Keratinocyte (primary cell): ENCODE results near the gene TLR8. TPM values are rescaled to one million over a fixed set of nuclear protein-coding genes. Genes with fewer than 3 reads are reported as not detected.

ENCODE experiments used
- DNase-seq: peaks from one replicate; pipeline ENCODE4 v3.0.0-alpha.2; 2011; ENCODE audit warnings: low read depth, missing footprints, low spot score
- FAIRE-seq: peaks from 2 replicates; lab custom pipeline; 2011; peaks lifted over from hg19 to GRCh38; lab: Jason Lieb, UNC
- H2AFZ ChIP-seq: 2 replicates; pipeline ENCODE4 v1.6.0; 2012; ENCODE audit warnings: low read length, control low read depth, inconsistent platforms; ENCODE audit not compliant: control insufficient read depth
- H3K27ac ChIP-seq: 2 replicates; pipeline ENCODE4 v1.5.1; 2011; ENCODE audit warnings: low read length; ENCODE audit not compliant: control insufficient read depth, insufficient read depth
- H3K27me3 ChIP-seq: 3 replicates; pipeline ENCODE4 v1.6.0; 2011; ENCODE audit warnings: low read length; ENCODE audit not compliant: control insufficient read depth, insufficient read depth; ENCODE audit errors: extremely low read depth
- H3K36me3 ChIP-seq, 2 experiments: 2 replicates in 1 of 2; 3 replicates in 1 of 2; pipeline ENCODE4 v1.5.1; 2011; ENCODE audit warnings: low read length in 2 of 2, mild to moderate bottlenecking in 1 of 2; ENCODE audit not compliant: control insufficient read depth in 2 of 2, insufficient read depth in 2 of 2; ENCODE audit errors: extremely low read depth in 1 of 2
- H3K4me1 ChIP-seq: 3 replicates; pipeline ENCODE4 v1.5.1; 2011; ENCODE audit warnings: low read length; ENCODE audit not compliant: control insufficient read depth, insufficient read depth; ENCODE audit errors: extremely low read depth
- H3K4me2 ChIP-seq: 3 replicates; pipeline ENCODE4 v1.6.0; 2011; ENCODE audit warnings: low read depth, low read length; ENCODE audit not compliant: control insufficient read depth, insufficient read depth; ENCODE audit errors: extremely low read depth
- H3K4me3 ChIP-seq, 3 experiments: fragments of 200-600 bp in 1 of 3; sonication (generic) in 1 of 3; 2 replicates in 2 of 3; 3 replicates in 1 of 3; pipeline ENCODE4 v1.5.1; 2011 to 2016; ENCODE audit warnings: low read length in 3 of 3, mild to moderate bottlenecking in 3 of 3, control low read depth in 2 of 3, inconsistent platforms in 1 of 3, low read depth in 1 of 3, mixed read lengths in 1 of 3, mixed run types in 1 of 3, moderate library complexity in 1 of 3; ENCODE audit not compliant: control insufficient read depth in 2 of 3, insufficient read depth in 2 of 3; ENCODE audit errors: extremely low read depth in 1 of 3
- H3K79me2 ChIP-seq: 2 replicates; pipeline ENCODE4 v1.6.0; 2012; ENCODE audit warnings: low read length; ENCODE audit not compliant: control insufficient read depth, insufficient read depth
- H3K9ac ChIP-seq: 3 replicates; pipeline ENCODE4 v1.6.0; 2011; ENCODE audit warnings: low read length; ENCODE audit not compliant: control insufficient read depth, insufficient read depth; ENCODE audit errors: extremely low read depth
- H3K9me1 ChIP-seq: 3 replicates; pipeline ENCODE4 v1.6.0; 2011; ENCODE audit warnings: low read length; ENCODE audit not compliant: control insufficient read depth, insufficient read depth; ENCODE audit errors: extremely low read depth
- H3K9me3 ChIP-seq: 2 replicates; pipeline ENCODE4 v1.5.1; 2012; ENCODE audit warnings: low read depth, low read length; ENCODE audit not compliant: control insufficient read depth
- H4K20me1 ChIP-seq: 3 replicates; pipeline ENCODE4 v1.6.0; 2011; ENCODE audit warnings: low read length; ENCODE audit not compliant: control insufficient read depth, insufficient read depth; ENCODE audit errors: extremely low read depth
- EZH2 ChIP-seq: IDR thresholded peaks from one replicate; pipeline ENCODE4 v1.6.1; 2012; ENCODE audit warnings: inconsistent platforms, mild to moderate bottlenecking, low read length, moderate library complexity
- dilution Hi-C: fragments of 300-500 bp; cut with MboI; formaldehyde crosslinking; loops from one replicate; pipeline ENCODE4 v1.7.0; 2020; ENCODE audit warnings: low sequenced_read_pairs; ENCODE audit not compliant: extremely low pct_ligation_motif_present
- polyA plus RNA-seq, 5 experiments: library from polyadenylated mRNA; depleted of rRNA in 3 of 5; stranded (reverse) in 3 of 5; stranded (forward) in 1 of 5; unstranded in 1 of 5; fragments of >200 nt; gene quantifications; 1 replicate in 1 of 5; 2 replicates in 3 of 5; 3 replicates in 1 of 5; pipeline versions ENCODE4 v1.2.1 to v1.2.3, GENCODE V29; 2011 to 2012; ENCODE audit warnings: missing spikeins in 2 of 5, low read depth in 1 of 5, low replicate concordance in 1 of 5
- TF ChIP-seq, protein P1 (sequence below), 3 experiments: IDR thresholded peaks in 1 of 3; conservative IDR thresholded peaks in 1 of 3; optimal IDR thresholded peaks in 1 of 3; 2 replicates in 2 of 3; 3 replicates in 1 of 3; pipeline versions ENCODE3 to v1.5.1; 2011; ENCODE audit warnings: low read length in 3 of 3, mild to moderate bottlenecking in 3 of 3, moderate library complexity in 2 of 3, control low read depth in 1 of 3, inconsistent platforms in 1 of 3; ENCODE audit not compliant: insufficient read depth in 2 of 3; ENCODE audit errors: extremely low read depth in 1 of 3

The TLR8 gene
- polyA plus RNA-seq, 1 donor (not counting 4 experiments of a cell fraction or from before 2014, with no cell fraction given) = not detected

DNA sequence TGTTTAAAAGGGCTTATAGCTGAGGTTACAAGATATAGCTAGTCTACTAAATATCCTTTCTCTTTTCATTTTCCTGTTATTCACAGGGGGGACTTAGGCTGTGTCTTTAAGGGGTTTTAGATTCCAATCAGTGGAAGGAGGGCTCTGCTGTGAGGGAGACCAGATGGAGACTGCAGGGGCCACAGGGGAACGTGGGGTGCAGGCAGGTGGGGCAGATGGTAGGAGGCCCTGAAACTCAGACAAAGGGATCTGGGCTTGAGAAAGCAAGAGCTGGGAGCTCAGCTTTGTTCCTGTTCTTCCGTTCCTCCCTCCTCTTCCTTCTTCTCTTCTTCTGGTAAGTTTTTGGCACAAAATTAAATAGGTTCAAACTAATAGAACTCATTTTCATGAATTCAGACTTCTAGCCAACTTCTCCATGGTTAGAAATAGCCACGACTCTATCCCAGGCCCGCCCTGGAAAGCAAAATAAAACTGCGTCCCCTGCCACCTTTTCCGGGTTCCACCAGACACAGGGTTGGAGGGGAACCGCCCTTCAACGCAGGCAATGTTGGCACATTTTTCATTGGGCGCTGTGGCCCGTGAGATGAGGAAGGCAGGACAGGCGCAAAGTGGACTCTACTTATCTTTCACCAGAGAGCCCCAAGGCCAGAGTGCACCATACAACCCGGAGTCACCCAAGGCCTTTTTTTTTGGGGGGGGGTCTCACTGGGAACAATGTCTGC lies 65.0 kb downstream of the TLR8 start:
- H4K20me1 ChIP-seq = no peaks in the 10 kb centered on the region
- H3K9me1 ChIP-seq = no peaks in the 10 kb centered on the region
- no peak for DNase-seq
- TF ChIP-seq, protein P1, sequence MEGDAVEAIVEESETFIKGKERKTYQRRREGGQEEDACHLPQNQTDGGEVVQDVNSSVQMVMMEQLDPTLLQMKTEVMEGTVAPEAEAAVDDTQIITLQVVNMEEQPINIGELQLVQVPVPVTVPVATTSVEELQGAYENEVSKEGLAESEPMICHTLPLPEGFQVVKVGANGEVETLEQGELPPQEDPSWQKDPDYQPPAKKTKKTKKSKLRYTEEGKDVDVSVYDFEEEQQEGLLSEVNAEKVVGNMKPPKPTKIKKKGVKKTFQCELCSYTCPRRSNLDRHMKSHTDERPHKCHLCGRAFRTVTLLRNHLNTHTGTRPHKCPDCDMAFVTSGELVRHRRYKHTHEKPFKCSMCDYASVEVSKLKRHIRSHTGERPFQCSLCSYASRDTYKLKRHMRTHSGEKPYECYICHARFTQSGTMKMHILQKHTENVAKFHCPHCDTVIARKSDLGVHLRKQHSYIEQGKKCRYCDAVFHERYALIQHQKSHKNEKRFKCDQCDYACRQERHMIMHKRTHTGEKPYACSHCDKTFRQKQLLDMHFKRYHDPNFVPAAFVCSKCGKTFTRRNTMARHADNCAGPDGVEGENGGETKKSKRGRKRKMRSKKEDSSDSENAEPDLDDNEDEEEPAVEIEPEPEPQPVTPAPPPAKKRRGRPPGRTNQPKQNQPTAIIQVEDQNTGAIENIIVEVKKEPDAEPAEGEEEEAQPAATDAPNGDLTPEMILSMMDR (optimal IDR thresholded peaks at IDR 0.05 in 1 of 3, IDR thresholded peaks at IDR 0.05 in 1 of 3, conservative IDR thresholded peaks at IDR 0.05 in 1 of 3; ENCODE audit: extremely low read depth in 1 of 3, insufficient read depth in 2 of 3, low read length in 3 of 3) = no peak
- no peak for TF ChIP-seq EZH2
- dilution Hi-C loops = no loop called here
- H3K9ac ChIP-seq = no peak overlapping the region
- H3K27me3 ChIP-seq = no peaks in the 10 kb centered on the region
- H3K9me3 ChIP-seq = peaks cover 2% of the 10 kb centered on the region
- H3K27ac ChIP-seq = no peak overlapping the region
- peaks cover 12% of the 10 kb centered on the region for H3K79me2 ChIP-seq
- no peak overlapping the region for H3K4me3 ChIP-seq
- H3K4me2 ChIP-seq = no peak overlapping the region
- H2AFZ ChIP-seq = no peak overlapping the region
- H3K36me3 ChIP-seq = no peaks in the 10 kb centered on the region
- H3K4me1 ChIP-seq = peaks cover 7% of the 10 kb centered on the region
- FAIRE-seq = no peak

DNA sequence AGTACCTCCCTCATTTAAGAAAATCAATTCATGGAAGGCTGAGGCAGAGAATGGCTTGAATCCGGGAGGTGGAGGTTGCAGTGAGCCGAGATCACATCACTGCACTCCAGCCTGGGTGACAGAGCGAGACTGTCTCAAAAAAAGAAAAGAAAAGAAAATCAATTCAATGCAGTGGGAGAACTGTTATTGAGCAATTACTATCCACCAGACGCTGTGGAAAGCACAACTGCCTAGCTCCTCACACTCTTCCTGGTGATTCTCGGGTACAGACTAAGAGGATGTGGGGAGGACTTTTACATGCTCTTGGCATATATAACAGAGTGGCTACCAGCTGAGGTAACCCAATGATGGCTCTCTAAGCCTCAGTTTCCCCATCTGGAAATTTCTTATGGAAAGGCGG lies 65.8 kb downstream of the TLR8 start:
- DNase-seq (no peak), FAIRE-seq (no peak)
- Histone ChIP-seq H3K27me3 (no peaks in the 10 kb centered on the region), H2AFZ (no peak overlapping the region), H3K4me2 (no peak overlapping the region), H3K79me2 (peaks cover 12% of the 10 kb centered on the region), H3K4me3 (no peak overlapping the region), H3K9ac (no peak overlapping the region), H3K9me1 (no peaks in the 10 kb centered on the region), H3K4me1 (peaks cover 7% of the 10 kb centered on the region), H3K36me3 (no peaks in the 10 kb centered on the region), H3K9me3 (peaks cover 2% of the 10 kb centered on the region), H3K27ac (no peak overlapping the region), H4K20me1 (no peaks in the 10 kb centered on the region)
- TF ChIP-seq EZH2 = no peak
- TF ChIP-seq, protein P1 (optimal IDR thresholded peaks at IDR 0.05 in 1 of 3, IDR thresholded peaks at IDR 0.05 in 1 of 3, conservative IDR thresholded peaks at IDR 0.05 in 1 of 3; ENCODE audit: extremely low read depth in 1 of 3, insufficient read depth in 2 of 3, low read length in 3 of 3) = no peak
- dilution Hi-C loops = no loop called here

Other genes starting within 250 kb of the TLR8 start
- gene PRPS2, start 115.2 kb upstream of the TLR8 start, polyA plus RNA-seq = 16.9 to 28.4 TPM (median 27.2 TPM) in 3 replicates
- 0.01 TPM in 1 of 3 replicates, not detected in the others for gene TLR7, start 39.5 kb upstream of the TLR8 start, polyA plus RNA-seq
- gene TMSB4X, start 68.5 kb downstream of the TLR8 start, polyA plus RNA-seq = 2,237 to 2,800 TPM (median 2,500 TPM) in 3 replicates
- gene FAM9C, start 138.0 kb downstream of the TLR8 start, polyA plus RNA-seq = not detected in 3 replicates